GM12878 (cell line): ENCODE measurements around the gene CXCL1. TPM values are rescaled to one million over a fixed set of nuclear protein-coding genes. Genes with fewer than 3 reads are reported as not detected.

Source experiments
- ATAC-seq: fragments of 200-7000 bp; cut with Tn5 transposase; 3 replicates; pipeline ENCODE4 v1.9.1; 2020; ENCODE audit warnings: mild to moderate bottlenecking, moderate library complexity
- BruUV-seq: library from RNA; stranded (reverse); fragments of 400-500 nt; replicated peaks from 2 replicates; lab custom pipeline; 2021; lab: Mats Ljungman, UMichigan
- CTCF ChIA-PET: fragments of 300-600 bp; sonication (Branson Sonifier 250); formaldehyde crosslinking; extraction: SDS; loops from one replicate; lab custom pipeline; 2021; ENCODE audit warnings: inconsistent platforms; lab: Yijun Ruan, JAX
- POLR2A ChIA-PET: fragments of 350-600 bp; formaldehyde crosslinking; extraction: SDS; loops from one replicate; lab custom pipeline; 2021; ENCODE audit warnings: inconsistent platforms; lab: Charles Lee
- RAD21 ChIA-PET: fragments of 300-600 bp; sonication (Branson Sonifier 250); formaldehyde crosslinking; loops from one replicate; lab custom pipeline; 2023; ENCODE audit warnings: antibody characterized with exemption; ENCODE audit not compliant: unreplicated experiment; lab: Charles Lee
- SMC1A ChIA-PET: fragments of 300-600 bp; sonication (Branson Sonifier 250); formaldehyde crosslinking; loops from one replicate; lab custom pipeline; 2023; ENCODE audit not compliant: unreplicated experiment, uncharacterized antibody; lab: Charles Lee
- DNase-seq: peaks from one replicate; pipeline ENCODE4 v3.0.0-alpha.2; 2011; ENCODE audit warnings: low read depth, low spot score
- FAIRE-seq: peaks from 3 replicates; lab custom pipeline; 2011; peaks lifted over from hg19 to GRCh38; lab: Jason Lieb, UNC
- H2AFZ ChIP-seq: 2 replicates; pipeline ENCODE4 v1.6.0; 2011; ENCODE audit warnings: low read depth, low read length, control low read depth; ENCODE audit not compliant: control insufficient read depth
- H3K27ac ChIP-seq: 2 replicates; pipeline ENCODE4 v1.5.1; 2011; ENCODE audit warnings: control low read depth; ENCODE audit not compliant: control insufficient read depth, insufficient read depth
- H3K27me3 ChIP-seq, 2 experiments: replicated peaks in 1 of 2; 2 replicates each; pipeline versions ENCODE4 v1.6.0 to v1.6.1; 2011; ENCODE audit warnings: low read length in 1 of 2; ENCODE audit not compliant: control insufficient read depth in 2 of 2, insufficient read depth in 2 of 2
- H3K36me3 ChIP-seq, 2 experiments: 2 replicates each; pipeline ENCODE4 v1.5.1; 2011; ENCODE audit warnings: low read length in 1 of 2; ENCODE audit not compliant: control insufficient read depth in 2 of 2, insufficient read depth in 2 of 2
- H3K4me1 ChIP-seq: 2 replicates; pipeline ENCODE4 v1.6.1; 2011; ENCODE audit warnings: mild to moderate bottlenecking, low read length, moderate library complexity, mixed read lengths; ENCODE audit not compliant: control insufficient read depth, insufficient read depth
- H3K4me2 ChIP-seq: 2 replicates; pipeline ENCODE4 v1.6.0; 2011; ENCODE audit warnings: control low read depth; ENCODE audit not compliant: control insufficient read depth, insufficient read depth
- H3K4me3 ChIP-seq: fragments of 200-600 bp; sonication (generic); 2 replicates; pipeline ENCODE4 v1.5.1; 2016
- H3K79me2 ChIP-seq: 2 replicates; pipeline ENCODE4 v1.6.0; 2011; ENCODE audit warnings: low read length; ENCODE audit not compliant: control insufficient read depth, insufficient read depth
- H3K9ac ChIP-seq: 2 replicates; pipeline ENCODE4 v1.8.0; 2011; ENCODE audit warnings: low read length, control low read depth, mixed read lengths; ENCODE audit not compliant: control insufficient read depth, insufficient read depth
- H3K9me3 ChIP-seq: replicated peaks from 3 replicates; pipeline ENCODE4 v1.5.1; 2011; ENCODE audit warnings: mild to moderate bottlenecking, low read length; ENCODE audit not compliant: control insufficient read depth, insufficient read depth
- H4K20me1 ChIP-seq: 2 replicates; pipeline ENCODE4 v1.6.0; 2011; ENCODE audit not compliant: control insufficient read depth, insufficient read depth
- ATF2 ChIP-seq: IDR thresholded peaks from 2 replicates; pipeline ENCODE4 v1.6.1; 2012; ENCODE audit warnings: low read length, inconsistent platforms
- ATF7 ChIP-seq: fragments of 450-650 bp; IDR thresholded peaks from 2 replicates; pipeline ENCODE4 v1.6.1; 2016; ENCODE audit warnings: low read depth, mild to moderate bottlenecking
- E4F1 ChIP-seq: fragments of 450-650 bp; IDR thresholded peaks from 2 replicates; pipeline ENCODE4 v1.6.1; 2018; ENCODE audit warnings: borderline replicate concordance, mild to moderate bottlenecking; ENCODE audit not compliant: partially characterized antibody
- GABPA ChIP-seq: IDR thresholded peaks from 2 replicates; pipeline ENCODE4 v1.6.1; 2014; ENCODE audit warnings: antibody characterized with exemption, low read depth, mild to moderate bottlenecking, inconsistent platforms
- IKZF2 ChIP-seq, 2 experiments: fragments of 450-650 bp; IDR thresholded peaks; 2 replicates each; pipeline ENCODE4 v1.6.1; 2017; ENCODE audit warnings: mild to moderate bottlenecking in 2 of 2, moderate library complexity in 2 of 2
- NBN ChIP-seq: fragments of 450-650 bp; IDR thresholded peaks from 2 replicates; pipeline ENCODE4 v1.6.1; 2016
- RB1 ChIP-seq: fragments of 450-650 bp; formaldehyde crosslinking; IDR thresholded peaks from 2 replicates; pipeline ENCODE4 v1.6.1; 2017; ENCODE audit warnings: mild to moderate bottlenecking, borderline replicate concordance
- RELA ChIP-seq: fragments of 450-650 bp; IDR thresholded peaks from 2 replicates; pipeline ENCODE4 v1.8.0; 2014; ENCODE audit warnings: borderline replicate concordance; ENCODE audit not compliant: partially characterized antibody
- YBX1 ChIP-seq: fragments of 450-650 bp; IDR thresholded peaks from 2 replicates; pipeline ENCODE4 v1.6.1; 2016; ENCODE audit warnings: antibody characterized with exemption
- YY1 ChIP-seq: IDR thresholded peaks from 2 replicates; pipeline ENCODE4 v1.6.1; 2011; ENCODE audit warnings: low read depth, mild to moderate bottlenecking, low read length
- ZBTB40 ChIP-seq: fragments of 450-650 bp; IDR thresholded peaks from 2 replicates; pipeline ENCODE4 v1.6.1; 2016; ENCODE audit warnings: mild to moderate bottlenecking, moderate library complexity, borderline replicate concordance
- WGBS: methylation state at CpG from one replicate; pipeline ENCODE4 v1.1.6; 2016; ENCODE audit warnings: low lambda C conversion rate; ENCODE audit not compliant: insufficient replicate concordance, insufficient coverage; ENCODE audit errors: missing lambda C conversion rate; 5-methylcytosine and 5-hydroxymethylcytosine counted together
- in situ Hi-C: fragments of 300-500 bp; cut with MboI; formaldehyde crosslinking; loops from 9 replicates; pipeline ENCODE4 v1.14.3; 2018; ENCODE audit warnings: mixed read lengths
- intact Hi-C: fragments of 100-400 bp; cut with micrococcal nuclease; formaldehyde crosslinking; loops from one replicate; pipeline ENCODE4 v1.14.2; 2022; ENCODE audit not compliant: unreplicated experiment
- polyA plus RNA-seq, 11 experiments: library from polyadenylated mRNA; depleted of rRNA in 4 of 11; unstranded in 6 of 11; stranded (reverse) in 5 of 11; fragments of >200 nt; fragmentation: Nextera tagmentation in 4 of 11; fragmentation: Illumina TruSeq in 1 of 11; extraction: Ambion mirVana in 4 of 11; extraction: Trizol in 1 of 11; gene quantifications; 1 replicate in 1 of 11; 2 replicates in 10 of 11; pipeline versions ENCODE4 v1.2.1 to v1.2.3, GENCODE V29; 2011 to 2016; ENCODE audit warnings: inconsistent platforms in 2 of 11, missing spikeins in 2 of 11, low read depth in 1 of 11
- total RNA-seq, 4 experiments: library from RNA; depleted of rRNA in 3 of 4; stranded (reverse); fragments of >200 nt in 3 of 4; fragmentation: Illumina TruSeq in 1 of 4; extraction: Trizol in 1 of 4; gene quantifications; 2 replicates each; pipeline versions ENCODE4 v1.2.1 to v1.2.3, GENCODE V29; 2013 to 2021
- TF ChIP-seq, protein P1 (sequence below): fragments of 450-650 bp; IDR thresholded peaks from 2 replicates; pipeline ENCODE4 v1.6.1; 2016; ENCODE audit warnings: mild to moderate bottlenecking

The CXCL1 gene
- total and polyA plus RNA-seq, 10 of the 15 experiments (the other 5 are each of a cell fraction or from before 2014, with no cell fraction given): not detected

- no peak for TF ChIP-seq RB1
- no peak for TF ChIP-seq YY1
- no peak for TF ChIP-seq GABPA
- TF ChIP-seq ATF7: no peak
- no peak for TF ChIP-seq YBX1
- TF ChIP-seq, protein P1, sequence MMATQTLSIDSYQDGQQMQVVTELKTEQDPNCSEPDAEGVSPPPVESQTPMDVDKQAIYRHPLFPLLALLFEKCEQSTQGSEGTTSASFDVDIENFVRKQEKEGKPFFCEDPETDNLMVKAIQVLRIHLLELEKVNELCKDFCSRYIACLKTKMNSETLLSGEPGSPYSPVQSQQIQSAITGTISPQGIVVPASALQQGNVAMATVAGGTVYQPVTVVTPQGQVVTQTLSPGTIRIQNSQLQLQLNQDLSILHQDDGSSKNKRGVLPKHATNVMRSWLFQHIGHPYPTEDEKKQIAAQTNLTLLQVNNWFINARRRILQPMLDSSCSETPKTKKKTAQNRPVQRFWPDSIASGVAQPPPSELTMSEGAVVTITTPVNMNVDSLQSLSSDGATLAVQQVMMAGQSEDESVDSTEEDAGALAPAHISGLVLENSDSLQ: no peak
Observed at GRCh38 chr4:73844806-73845205, 24.4 kb upstream of the CXCL1 start (continued).

DNA sequence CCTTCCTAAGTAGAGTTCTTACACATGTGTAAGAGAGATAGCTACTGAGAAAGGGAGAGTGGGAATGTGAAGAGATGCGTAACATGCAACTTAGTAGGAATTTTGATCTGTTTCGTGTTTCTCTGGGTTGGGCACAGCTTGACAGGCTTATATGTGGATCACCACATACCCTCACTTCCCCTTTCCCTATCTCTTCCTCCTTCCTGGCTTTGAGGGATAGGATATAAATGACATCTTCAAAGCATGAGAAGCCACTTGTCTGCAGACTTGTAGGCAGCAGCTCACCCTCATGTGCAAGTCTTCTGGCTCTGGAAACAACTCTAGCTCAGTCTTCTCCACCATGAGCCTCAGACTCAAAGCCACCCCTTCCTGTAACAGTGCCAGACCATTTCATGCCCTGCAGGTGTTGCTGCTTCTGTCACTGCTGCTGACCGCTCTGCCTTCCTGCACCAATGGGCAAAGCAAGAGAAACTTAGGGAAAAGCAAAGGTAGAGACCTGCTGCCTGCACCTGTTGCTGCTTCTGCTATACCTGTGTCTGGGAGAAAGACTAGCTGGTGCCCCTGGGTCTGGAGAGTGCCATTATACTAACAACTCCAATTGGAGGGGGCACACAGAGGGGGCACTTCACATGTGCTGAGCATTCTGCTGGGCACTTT, 21.5 kb upstream of the CXCL1 start:
- H3K4me2 ChIP-seq: no peak overlapping the region
- no peaks in the 10 kb centered on the region for H3K36me3 ChIP-seq
- H3K79me2 ChIP-seq: no peaks in the 10 kb centered on the region
- POLR2A ChIA-PET: no interaction called here
- H2AFZ ChIP-seq: no peak overlapping the region
- H3K4me3 ChIP-seq: no peak overlapping the region
- FAIRE-seq: no peak
- H3K9me3 ChIP-seq: no peaks in the 10 kb centered on the region
- RAD21 ChIA-PET: no interaction called here
- intact Hi-C loops: no loop called here
- H3K27ac ChIP-seq: no peak overlapping the region
- no peak for ATAC-seq
- no peaks in the 10 kb centered on the region for H4K20me1 ChIP-seq
- no peak overlapping the region for H3K9ac ChIP-seq
- CTCF ChIA-PET: interaction anchor here (0.5 to 0.9 kb wide), 2 partner anchors 17 to 68 kb away, joined by 3 read pairs; no protein-coding TSS in a partner anchor
- no peak for DNase-seq
- H3K27me3 ChIP-seq: no peaks in the 10 kb centered on the region
- SMC1A ChIA-PET: no interaction called here
- no peaks in the 10 kb centered on the region for H3K4me1 ChIP-seq
- WGBS: 40% methylated on average over 3 of the region's 3 CpGs
- BruUV-seq: no TSS peak
- in situ Hi-C loops: no loop called here
- no peak for TF ChIP-seq RELA
- no peak for TF ChIP-seq E4F1
- TF ChIP-seq NBN: no peak
- no peak for TF ChIP-seq ATF2
- TF ChIP-seq, protein P1: no peak
- no peak for TF ChIP-seq IKZF2 (IDR thresholded peaks at IDR 0.05)
- no peak for TF ChIP-seq ZBTB40
